WTC11 (cell line): ENCODE measurements around the gene TMEM192. TPM values are rescaled to one million over a fixed set of nuclear protein-coding genes. Genes with fewer than 3 reads are reported as not detected.

Source experiments
- ATAC-seq: fragments of 200-7000 bp; cut with Tn5 transposase; 2 replicates; pipeline ENCODE4 v1.10.0; 2021; ENCODE audit warnings: mild to moderate bottlenecking, moderate library complexity
- CTCF ChIA-PET: fragments of 300-600 bp; sonication (Branson Sonifier 250); formaldehyde crosslinking; loops from one replicate; lab custom pipeline; 2021; ENCODE audit warnings: antibody characterized with exemption; lab: Charles Lee
- POLR2A ChIA-PET: fragments of 350-600 bp; sonication (Branson Sonifier 250); formaldehyde crosslinking; loops from one replicate; lab custom pipeline; 2021; ENCODE audit warnings: antibody characterized with exemption; lab: Charles Lee
- DNase-seq: peaks from one replicate; pipeline ENCODE4 v3.0.0; 2021; ENCODE audit warnings: low spot score
- H3K27ac Mint-ChIP-seq: 2 replicates; pipeline ENCODE4 v1.8.0; 2021; ENCODE audit warnings: mixed read lengths
- H3K27me3 Mint-ChIP-seq: 2 replicates; pipeline ENCODE4 v1.8.0; 2021; ENCODE audit warnings: low read depth, mild to moderate bottlenecking, moderate library complexity, mixed read lengths
- H3K36me3 Mint-ChIP-seq: 2 replicates; pipeline ENCODE4 v1.8.0; 2021; ENCODE audit warnings: mixed read lengths
- H3K4me1 Mint-ChIP-seq: 2 replicates; pipeline ENCODE4 v1.8.0; 2022; ENCODE audit warnings: mixed read lengths
- H3K4me3 Mint-ChIP-seq: 2 replicates; pipeline ENCODE4 v1.8.0; 2021; ENCODE audit warnings: mild to moderate bottlenecking, moderate library complexity, mixed read lengths
- H3K9me3 Mint-ChIP-seq: 2 replicates; pipeline ENCODE4 v1.8.0; 2021; ENCODE audit warnings: mixed read lengths
- ATF3 ChIP-seq: sonication (generic); formaldehyde crosslinking; conservative IDR thresholded peaks from 2 replicates; pipeline ENCODE4 v1.8.1; 2022; ENCODE audit warnings: mild to moderate bottlenecking, missing genetic modification reagents
- CDX4 ChIP-seq: fragments of 250-450 bp; sonication (Bioruptor Pico); IDR thresholded peaks from 2 replicates; pipeline ENCODE4 v1.9.0; 2021; ENCODE audit warnings: moderate library complexity, mild to moderate bottlenecking, inconsistent platforms, borderline replicate concordance
- CREB1 ChIP-seq: sonication (generic); formaldehyde crosslinking; IDR thresholded peaks from 2 replicates; pipeline ENCODE4 v1.8.0; 2023; ENCODE audit warnings: mild to moderate bottlenecking, missing genetic modification reagents
- CTCF ChIP-seq: fragments of 200-600 bp; IDR thresholded peaks from 2 replicates; pipeline ENCODE4 v1.8.0; 2022; ENCODE audit warnings: antibody characterized with exemption
- EMX1 ChIP-seq: fragments of 250-450 bp; sonication (Bioruptor Pico); IDR thresholded peaks from 2 replicates; pipeline ENCODE4 v1.8.0; 2021; ENCODE audit warnings: mild to moderate bottlenecking
- ESRRA ChIP-seq: sonication (generic); formaldehyde crosslinking; IDR thresholded peaks from 2 replicates; pipeline ENCODE4 v1.8.1; 2022; ENCODE audit warnings: mild to moderate bottlenecking, missing genetic modification reagents, borderline replicate concordance
- ETV6 ChIP-seq: sonication (generic); formaldehyde crosslinking; IDR thresholded peaks from 2 replicates; pipeline ENCODE4 v1.8.1; 2022; ENCODE audit warnings: mild to moderate bottlenecking, missing genetic modification reagents
- GRHL2 ChIP-seq: fragments of 250-450 bp; sonication (Bioruptor Pico); IDR thresholded peaks from 2 replicates; pipeline ENCODE4 v1.8.0; 2022; ENCODE audit warnings: mild to moderate bottlenecking, moderate library complexity; ENCODE audit not compliant: insufficient replicate concordance, severe bottlenecking
- GTF2I ChIP-seq: fragments of 250-450 bp; sonication (Bioruptor Pico); conservative IDR thresholded peaks from 2 replicates; pipeline ENCODE4 v1.4.0; 2021; ENCODE audit warnings: mild to moderate bottlenecking
- HMGA2 ChIP-seq: fragments of 250-450 bp; sonication (Bioruptor Pico); IDR thresholded peaks from 2 replicates; pipeline ENCODE4 v1.4.0; 2021; ENCODE audit warnings: mild to moderate bottlenecking, moderate library complexity
- JUN ChIP-seq: sonication (generic); formaldehyde crosslinking; IDR thresholded peaks from 2 replicates; pipeline ENCODE4 v1.8.0; 2023; ENCODE audit warnings: mild to moderate bottlenecking, missing genetic modification reagents
- MAX ChIP-seq: sonication (generic); formaldehyde crosslinking; IDR thresholded peaks from 2 replicates; pipeline ENCODE4 v1.8.0; 2022; ENCODE audit warnings: mild to moderate bottlenecking, missing genetic modification reagents
- NFE2L1 ChIP-seq: sonication (generic); formaldehyde crosslinking; IDR thresholded peaks from 2 replicates; pipeline ENCODE4 v1.8.1; 2023; ENCODE audit warnings: missing genetic modification reagents
- NFYB ChIP-seq: sonication (generic); formaldehyde crosslinking; conservative IDR thresholded peaks from 2 replicates; pipeline ENCODE4 v1.8.0; 2022; ENCODE audit warnings: low read depth, missing genetic modification reagents
- PREB ChIP-seq: sonication (generic); formaldehyde crosslinking; IDR thresholded peaks from 2 replicates; pipeline ENCODE4 v1.8.1; 2022; ENCODE audit warnings: mild to moderate bottlenecking, missing genetic modification reagents, moderate library complexity, borderline replicate concordance
- TCF7 ChIP-seq: sonication (generic); formaldehyde crosslinking; IDR thresholded peaks from 2 replicates; pipeline ENCODE4 v1.8.0; 2022; ENCODE audit warnings: mild to moderate bottlenecking, low read depth, missing genetic modification reagents, moderate library complexity
- TEAD1 ChIP-seq: sonication (generic); formaldehyde crosslinking; IDR thresholded peaks from 2 replicates; pipeline ENCODE4 v1.8.0; 2022; ENCODE audit warnings: mild to moderate bottlenecking, missing genetic modification reagents
- TEAD4 ChIP-seq: sonication (generic); formaldehyde crosslinking; IDR thresholded peaks from 2 replicates; pipeline ENCODE4 v1.8.0; 2022; ENCODE audit warnings: mild to moderate bottlenecking, missing genetic modification reagents
- USF1 ChIP-seq: sonication (generic); formaldehyde crosslinking; IDR thresholded peaks from 2 replicates; pipeline ENCODE4 v1.8.0; 2022; ENCODE audit warnings: mild to moderate bottlenecking, missing genetic modification reagents
- ZBTB21 ChIP-seq: sonication (generic); formaldehyde crosslinking; IDR thresholded peaks from 2 replicates; pipeline ENCODE4 v1.8.1; 2023; ENCODE audit warnings: mild to moderate bottlenecking, missing genetic modification reagents, borderline replicate concordance
- ZNF121 ChIP-seq: sonication (generic); formaldehyde crosslinking; IDR thresholded peaks from 2 replicates; pipeline ENCODE4 v1.8.0; 2023; ENCODE audit warnings: missing genetic modification reagents
- ZNF232 ChIP-seq: sonication (generic); formaldehyde crosslinking; IDR thresholded peaks from 2 replicates; pipeline ENCODE4 v1.8.0; 2022; ENCODE audit warnings: mild to moderate bottlenecking, missing genetic modification reagents
- ZNF263 ChIP-seq: sonication (generic); formaldehyde crosslinking; IDR thresholded peaks from 2 replicates; pipeline ENCODE4 v1.8.1; 2022; ENCODE audit warnings: low read depth, mild to moderate bottlenecking, moderate library complexity, missing genetic modification reagents
- total RNA-seq: library from RNA; stranded (reverse); gene quantifications from 3 replicates; pipeline ENCODE4 v1.2.3, GENCODE V29; 2021

The TMEM192 gene
- total RNA-seq, 1 experiment from 2014 or later: 10.5 TPM

GRCh38 chr4:165133150-165133549 is 20.5 kb upstream of the TMEM192 start (continued):
- no peak for TF ChIP-seq CTCF
- no peak for TF ChIP-seq ZNF263
- TF ChIP-seq TEAD1 (CRISPR knock-in tag): no peak
- no peak for TF ChIP-seq JUN (CRISPR knock-in tag)
- no peak for TF ChIP-seq NFE2L1 (CRISPR knock-in tag)
- TF ChIP-seq HMGA2: no peak
- no peak for TF ChIP-seq EMX1
- TF ChIP-seq, all 79 proteins: peak for 0

- Mint-ChIP-seq H3K36me3 (no peaks in the 10 kb centered on the region), H3K9me3 (peaks cover 5% of the 10 kb centered on the region), H3K27ac (no peak overlapping the region), H3K27me3 (no peaks in the 10 kb centered on the region), H3K4me3 (no peak overlapping the region), H3K4me1 (no peaks in the 10 kb centered on the region)
- ATAC-seq (peak; percentile 87), DNase-seq (peak; percentile 86)
- ChIA-PET CTCF (interaction anchor here (0.5 to 4.4 kb wide), 43 partner anchors 9 to 362 kb away, joined by 3 to 123 read pairs (median 4); partner anchors contain the start of genes CPE, MSMO1 and TMEM192), POLR2A (interaction anchor here (0.6 to 0.7 kb wide), 2 partner anchors 180 to 196 kb away, joined by 4 to 5 read pairs; partner anchors contain the start of gene MSMO1)
- TF ChIP-seq ESRRA (CRISPR knock-in tag) (no peak), CTCF (peak; percentile 87)
Observed at GRCh38 chr4:165131247-165131832, 18.7 kb upstream of the TMEM192 start.

- Mint-ChIP-seq H3K27ac (no peak overlapping the region), H3K4me3 (no peak overlapping the region), H3K36me3 (no peaks in the 10 kb centered on the region), H3K9me3 (peaks cover 7% of the 10 kb centered on the region)
- no peak for ATAC-seq
- no peak for TF ChIP-seq ZNF121 (CRISPR knock-in tag)
- TF ChIP-seq CREB1 (CRISPR knock-in tag): no peak
- no peak for TF ChIP-seq CDX4
- TF ChIP-seq NFYB: no peak
- TF ChIP-seq USF1: no peak
- no peak for TF ChIP-seq ETV6 (CRISPR knock-in tag)
- no peak for TF ChIP-seq GTF2I (CRISPR knock-in tag)
- no peak for TF ChIP-seq TEAD1 (CRISPR knock-in tag)
- TF ChIP-seq TCF7 (CRISPR knock-in tag): no peak
- TF ChIP-seq CTCF: no peak
- no peak for TF ChIP-seq ATF3
- TF ChIP-seq PREB (CRISPR knock-in tag): no peak
- TF ChIP-seq MAX: no peak
- TF ChIP-seq ZNF232 (CRISPR knock-in tag): no peak
- TF ChIP-seq ZBTB21 (CRISPR knock-in tag): no peak
- TF ChIP-seq TEAD4 (CRISPR knock-in tag): no peak
- no peak for TF ChIP-seq NFE2L1 (CRISPR knock-in tag)
- no peak for TF ChIP-seq GRHL2
- TF ChIP-seq, all 79 proteins: peak for 0
- ChIA-PET CTCF (interaction anchor here (1.3 to 4.4 kb wide), 5 partner anchors 17 to 363 kb away, joined by 5 to 123 read pairs (median 17); partner anchors contain the start of gene TMEM192), POLR2A (no interaction called here)
- Mint-ChIP-seq H3K27me3 (peaks cover 5% of the 10 kb centered on the region), H3K4me1 (no peaks in the 10 kb centered on the region)
- no peak for DNase-seq
Observed at GRCh38 chr4:165129924-165130323, 17.3 kb upstream of the TMEM192 start.
